Measurements from ENCODE around the gene STAT3.
"Not testable (repeated sequence)": the region's sequence is repeated elsewhere in the genome, so short reads cannot be mapped to it uniquely, and the experiment has no call there.

STAT3 gene

DNA sequence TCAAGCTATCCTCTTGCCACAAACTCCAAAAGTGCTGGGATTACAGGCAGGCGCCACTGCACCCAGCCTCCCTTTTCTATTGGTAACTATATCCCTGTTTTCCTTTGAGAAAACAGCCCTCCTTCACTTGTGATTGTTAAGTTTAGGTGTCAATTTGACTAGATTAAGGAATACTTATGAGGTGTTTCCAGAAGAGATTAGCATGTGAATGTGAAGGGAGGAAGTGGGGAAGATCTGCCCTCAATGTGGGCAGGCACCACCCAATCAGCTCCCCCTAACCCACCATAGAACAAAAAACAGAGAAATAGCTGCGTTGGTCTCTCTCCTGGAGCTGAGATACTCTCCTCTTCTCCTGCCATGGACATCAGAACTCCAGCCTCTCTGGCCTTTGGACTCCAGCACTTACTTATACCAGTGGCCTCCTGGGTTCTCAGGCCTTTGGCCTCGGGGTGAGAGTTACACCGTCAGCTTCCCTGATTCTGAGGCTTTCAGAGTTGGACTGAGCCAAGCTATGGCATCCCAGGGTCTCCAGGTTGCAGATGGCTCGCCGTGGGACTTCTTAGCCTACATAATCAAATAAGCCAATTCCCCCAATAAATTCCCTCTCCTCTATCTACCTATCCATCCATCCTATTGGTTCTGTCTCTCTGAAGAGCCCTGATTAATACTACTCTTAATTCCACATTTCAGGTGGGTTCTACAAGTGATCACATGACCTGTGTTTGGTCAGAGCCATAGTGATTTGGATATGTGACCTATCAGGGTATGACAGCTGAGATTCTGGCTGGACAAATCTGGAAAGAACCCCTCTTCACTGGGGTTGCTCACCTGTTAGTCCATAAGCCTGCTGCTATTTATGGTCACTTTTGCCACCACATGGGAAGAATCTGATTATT, 12.0 kb upstream of the STAT3 start:
- Histone ChIP-seq H3K27ac (ENCODE audit: insufficient read depth, low read depth, low read length, poor library complexity, severe bottlenecking) (no peak overlapping the region), H3K4me1 (ENCODE audit: control insufficient read depth, insufficient read depth, low read length) (peaks cover 7% of the 10 kb centered on the region)
- 79 to 83% methylated on average over 6 of the region's 6 CpGs for WGBS, 2 experiments

GRCh38 chr17:42399121-42399520, 10.9 kb upstream of the STAT3 start:
- Histone ChIP-seq H3K4me3 (ENCODE audit: insufficient read depth, low read depth, low read length) (no peak overlapping the region), H3K27me3 (ENCODE audit: control insufficient read depth, insufficient read depth, low read length, poor library complexity, severe bottlenecking) (no peaks in the 10 kb centered on the region), H3K36me3 (ENCODE audit: control insufficient read depth, insufficient read depth, low read length) (no peaks in the 10 kb centered on the region), H3K9me3 (ENCODE audit: control insufficient read depth, low read length) (no peaks in the 10 kb centered on the region), H3K27ac (ENCODE audit: insufficient read depth, low read depth, low read length, poor library complexity, severe bottlenecking) (no peak overlapping the region), H3K4me1 (ENCODE audit: control insufficient read depth, insufficient read depth, low read length) (peaks cover 7% of the 10 kb centered on the region)
- WGBS, 2 experiments = 81 to 82% methylated on average over 2 of the region's 2 CpGs

More for the DNA sequence above, 12.0 kb upstream of the STAT3 start:
- Histone ChIP-seq H3K9me3 (ENCODE audit: control insufficient read depth, low read length) (no peaks in the 10 kb centered on the region), H3K27me3 (ENCODE audit: control insufficient read depth, insufficient read depth, low read length, poor library complexity, severe bottlenecking) (no peaks in the 10 kb centered on the region), H3K4me3 (ENCODE audit: insufficient read depth, low read depth, low read length) (no peak overlapping the region), H3K36me3 (ENCODE audit: control insufficient read depth, insufficient read depth, low read length) (no peaks in the 10 kb centered on the region)

GRCh38 chr17:42395601-42396000, 7.4 kb upstream of the STAT3 start:
- not testable (repeated sequence) for H3K4me3 ChIP-seq (ENCODE audit: insufficient read depth, low read depth, low read length); H3K4me1 ChIP-seq (ENCODE audit: control insufficient read depth, insufficient read depth, low read length); H3K36me3 ChIP-seq (ENCODE audit: control insufficient read depth, insufficient read depth, low read length); H3K27ac ChIP-seq (ENCODE audit: insufficient read depth, low read depth, low read length, poor library complexity, severe bottlenecking); H3K9me3 ChIP-seq (ENCODE audit: control insufficient read depth, low read length); H3K27me3 ChIP-seq (ENCODE audit: control insufficient read depth, insufficient read depth, low read length, poor library complexity, severe bottlenecking)
- 94 to 97% methylated on average over 8 of the region's 8 CpGs for WGBS, 2 experiments

DNA sequence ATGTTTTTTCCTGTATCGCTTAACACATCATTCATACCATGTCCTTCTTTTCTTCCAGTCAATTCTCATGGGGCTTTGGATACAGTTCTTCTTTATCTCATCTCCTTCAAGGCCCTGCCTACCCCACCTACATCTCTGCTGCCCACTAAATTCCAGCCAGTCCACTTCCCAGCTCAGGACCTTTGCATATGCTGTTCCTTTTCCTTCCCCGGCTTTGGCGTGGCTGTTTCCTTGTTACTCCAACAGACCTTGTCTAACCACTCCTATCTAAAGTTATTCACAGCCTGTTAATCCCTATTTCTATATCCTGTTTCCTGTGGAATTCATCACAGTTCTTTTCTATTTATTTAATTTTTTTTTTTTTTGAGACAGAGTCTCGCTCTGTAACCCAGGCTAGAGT, 6.6 kb upstream of the STAT3 start:
- Histone ChIP-seq H3K9me3 (ENCODE audit: control insufficient read depth, low read length) (no peaks in the 10 kb centered on the region), H3K36me3 (ENCODE audit: control insufficient read depth, insufficient read depth, low read length) (no peaks in the 10 kb centered on the region), H3K4me3 (ENCODE audit: insufficient read depth, low read depth, low read length) (no peak overlapping the region), H3K27me3 (ENCODE audit: control insufficient read depth, insufficient read depth, low read length, poor library complexity, severe bottlenecking) (no peaks in the 10 kb centered on the region), H3K4me1 (ENCODE audit: control insufficient read depth, insufficient read depth, low read length) (no peaks in the 10 kb centered on the region), H3K27ac (ENCODE audit: insufficient read depth, low read depth, low read length, poor library complexity, severe bottlenecking) (no peak overlapping the region)
- WGBS, 2 experiments = 94% methylated on average over 4 of the region's 4 CpGs

DNA sequence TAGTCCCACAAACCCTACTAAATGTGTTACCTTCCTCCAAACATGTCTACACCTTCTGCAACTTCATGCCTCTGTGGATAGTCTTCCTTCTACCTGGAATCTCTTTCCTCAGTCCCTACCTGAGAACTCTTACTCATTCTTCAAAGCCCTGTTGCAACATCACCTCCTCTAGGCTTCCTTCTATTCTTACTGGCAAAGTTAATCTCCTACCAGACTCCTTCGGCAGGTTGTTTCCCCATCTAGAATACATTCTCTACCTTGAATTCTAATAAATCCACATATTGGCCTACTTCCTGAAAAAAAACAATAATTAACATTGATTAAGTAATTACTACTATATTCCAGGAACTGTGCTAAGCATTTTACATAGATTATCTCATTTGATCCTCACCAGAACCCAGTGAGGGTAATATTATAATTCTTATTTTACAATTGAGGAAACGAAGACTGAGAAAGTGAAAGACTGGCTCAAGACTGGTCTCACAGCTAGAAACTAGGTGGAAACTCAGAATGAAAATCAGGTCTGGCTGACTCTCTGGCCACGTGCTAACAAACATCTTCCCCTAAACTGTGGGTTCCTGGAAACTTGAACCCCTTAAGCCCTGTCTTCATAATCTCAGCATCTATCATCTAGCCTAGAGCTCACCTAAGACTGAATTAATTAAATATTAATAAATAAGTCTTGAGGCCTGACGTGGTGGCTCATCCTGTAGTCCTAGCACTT, 4.6 kb upstream of the STAT3 start:
- Histone ChIP-seq H3K9me3 (ENCODE audit: control insufficient read depth, low read length) (no peaks in the 10 kb centered on the region), H3K27me3 (ENCODE audit: control insufficient read depth, insufficient read depth, low read length, poor library complexity, severe bottlenecking) (no peaks in the 10 kb centered on the region), H3K27ac (ENCODE audit: insufficient read depth, low read depth, low read length, poor library complexity, severe bottlenecking) (no peak overlapping the region), H3K4me1 (ENCODE audit: control insufficient read depth, insufficient read depth, low read length) (no peaks in the 10 kb centered on the region), H3K4me3 (ENCODE audit: insufficient read depth, low read depth, low read length) (no peak overlapping the region), H3K36me3 (ENCODE audit: control insufficient read depth, insufficient read depth, low read length) (no peaks in the 10 kb centered on the region)
- WGBS, 2 experiments = 93% methylated on average over 4 of the region's 4 CpGs

- not testable (repeated sequence) for H3K4me3 ChIP-seq (ENCODE audit: insufficient read depth, low read depth, low read length); H3K36me3 ChIP-seq (ENCODE audit: control insufficient read depth, insufficient read depth, low read length); H3K9me3 ChIP-seq (ENCODE audit: control insufficient read depth, low read length); H3K27ac ChIP-seq (ENCODE audit: insufficient read depth, low read depth, low read length, poor library complexity, severe bottlenecking); H3K4me1 ChIP-seq (ENCODE audit: control insufficient read depth, insufficient read depth, low read length); H3K27me3 ChIP-seq (ENCODE audit: control insufficient read depth, insufficient read depth, low read length, poor library complexity, severe bottlenecking)
- 94 to 95% methylated on average over 8 of the region's 8 CpGs for WGBS, 2 experiments
Measured at GRCh38 chr17:42391439-42391838, 3.2 kb upstream of the STAT3 start.

DNA sequence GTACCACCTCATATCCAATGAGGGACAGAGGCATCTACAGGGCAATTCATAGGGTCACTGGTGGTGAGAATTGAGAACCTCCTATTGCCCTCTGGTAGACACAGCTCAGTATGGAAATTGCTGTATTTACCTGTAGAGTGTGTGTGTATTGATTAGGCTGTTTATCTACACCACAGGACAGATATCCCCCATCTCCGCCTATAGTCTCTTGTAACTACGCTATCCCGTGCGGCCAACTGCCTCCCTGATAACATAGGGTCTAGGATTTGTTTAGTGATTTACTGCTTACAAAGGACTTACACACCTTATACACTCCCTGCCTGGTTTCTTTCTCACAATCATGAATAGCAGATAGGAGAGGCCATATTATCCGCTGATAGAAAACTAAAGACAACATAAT, 1.7 kb upstream of the STAT3 start:
- no peak overlapping the region for H3K4me3 ChIP-seq (ENCODE audit: insufficient read depth, low read depth, low read length)
- no peak overlapping the region for H3K27ac ChIP-seq (ENCODE audit: insufficient read depth, low read depth, low read length, poor library complexity, severe bottlenecking)
- H3K4me1 ChIP-seq (ENCODE audit: control insufficient read depth, insufficient read depth, low read length) = no peaks in the 10 kb centered on the region
- H3K36me3 ChIP-seq (ENCODE audit: control insufficient read depth, insufficient read depth, low read length) = no peaks in the 10 kb centered on the region
- H3K9me3 ChIP-seq (ENCODE audit: control insufficient read depth, low read length) = no peaks in the 10 kb centered on the region
- 90 to 100% methylated on average over 1 to 5 of the region's 5 CpGs for WGBS, 2 experiments
- H3K27me3 ChIP-seq (ENCODE audit: control insufficient read depth, insufficient read depth, low read length, poor library complexity, severe bottlenecking) = no peaks in the 10 kb centered on the region

GRCh38 chr17:42389135-42389417, 834 bp upstream of the STAT3 start:
- Histone ChIP-seq H3K4me1 (ENCODE audit: control insufficient read depth, insufficient read depth, low read length) (no peaks in the 10 kb centered on the region), H3K4me3 (ENCODE audit: insufficient read depth, low read depth, low read length) (peak overlapping the region; percentile 32), H3K36me3 (ENCODE audit: control insufficient read depth, insufficient read depth, low read length) (no peaks in the 10 kb centered on the region), H3K27ac (ENCODE audit: insufficient read depth, low read depth, low read length, poor library complexity, severe bottlenecking) (no peak overlapping the region), H3K27me3 (ENCODE audit: control insufficient read depth, insufficient read depth, low read length, poor library complexity, severe bottlenecking) (no peaks in the 10 kb centered on the region), H3K9me3 (ENCODE audit: control insufficient read depth, low read length) (no peaks in the 10 kb centered on the region)
- 67 to 75% methylated on average over 11 of the region's 11 CpGs for WGBS, 2 experiments

- Histone ChIP-seq H3K36me3 (ENCODE audit: control insufficient read depth, insufficient read depth, low read length) (no peaks in the 10 kb centered on the region), H3K27me3 (ENCODE audit: control insufficient read depth, insufficient read depth, low read length, poor library complexity, severe bottlenecking) (no peaks in the 10 kb centered on the region), H3K4me1 (ENCODE audit: control insufficient read depth, insufficient read depth, low read length) (no peaks in the 10 kb centered on the region), H3K4me3 (ENCODE audit: insufficient read depth, low read depth, low read length) (peak overlapping the region; percentile 89), H3K27ac (ENCODE audit: insufficient read depth, low read depth, low read length, poor library complexity, severe bottlenecking) (peak overlapping the region; percentile 89), H3K9me3 (ENCODE audit: control insufficient read depth, low read length) (no peaks in the 10 kb centered on the region)
- 0% methylated on average over 62 of the region's 62 CpGs for WGBS, 2 experiments
Measured at GRCh38 chr17:42387661-42388380, 421 bp downstream of the STAT3 start.
